22Rv1 (cell line): ENCODE results near the gene SHISA4.

Experiments used
- ZFX ChIP-seq: fragments of 450-650 bp; IDR thresholded peaks from 2 replicates; pipeline ENCODE4 v1.6.1; 2017; ENCODE audit warnings: antibody characterized with exemption, borderline replicate concordance
- TF ChIP-seq, protein P1 (sequence below): fragments of 450-650 bp; IDR thresholded peaks from 2 replicates; pipeline ENCODE4 v1.5.1; 2017; ENCODE audit warnings: mild to moderate bottlenecking

DNA sequence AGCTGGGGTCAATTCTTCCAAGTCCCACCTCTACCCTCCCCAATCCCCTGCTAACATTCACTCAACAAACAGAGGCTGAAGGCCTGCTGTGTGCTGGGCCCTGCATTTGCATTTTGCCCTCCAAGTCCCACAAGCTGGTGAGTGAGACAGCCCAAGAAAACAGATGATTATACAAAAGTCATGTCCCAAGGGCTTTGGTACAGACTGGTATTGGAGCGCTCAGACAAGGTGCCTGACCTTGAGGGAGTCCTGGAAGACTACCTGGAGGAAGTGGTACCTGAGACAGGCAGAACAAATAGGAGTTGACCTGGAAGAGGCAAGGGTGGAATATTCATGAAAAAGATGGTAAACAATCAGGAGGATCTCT is 53.4 kb downstream of the SHISA4 start:
- TF ChIP-seq, protein P1, sequence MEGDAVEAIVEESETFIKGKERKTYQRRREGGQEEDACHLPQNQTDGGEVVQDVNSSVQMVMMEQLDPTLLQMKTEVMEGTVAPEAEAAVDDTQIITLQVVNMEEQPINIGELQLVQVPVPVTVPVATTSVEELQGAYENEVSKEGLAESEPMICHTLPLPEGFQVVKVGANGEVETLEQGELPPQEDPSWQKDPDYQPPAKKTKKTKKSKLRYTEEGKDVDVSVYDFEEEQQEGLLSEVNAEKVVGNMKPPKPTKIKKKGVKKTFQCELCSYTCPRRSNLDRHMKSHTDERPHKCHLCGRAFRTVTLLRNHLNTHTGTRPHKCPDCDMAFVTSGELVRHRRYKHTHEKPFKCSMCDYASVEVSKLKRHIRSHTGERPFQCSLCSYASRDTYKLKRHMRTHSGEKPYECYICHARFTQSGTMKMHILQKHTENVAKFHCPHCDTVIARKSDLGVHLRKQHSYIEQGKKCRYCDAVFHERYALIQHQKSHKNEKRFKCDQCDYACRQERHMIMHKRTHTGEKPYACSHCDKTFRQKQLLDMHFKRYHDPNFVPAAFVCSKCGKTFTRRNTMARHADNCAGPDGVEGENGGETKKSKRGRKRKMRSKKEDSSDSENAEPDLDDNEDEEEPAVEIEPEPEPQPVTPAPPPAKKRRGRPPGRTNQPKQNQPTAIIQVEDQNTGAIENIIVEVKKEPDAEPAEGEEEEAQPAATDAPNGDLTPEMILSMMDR, result no peak
- TF ChIP-seq ZFX, result no peak
